Measurements from ENCODE around the gene PRKRIP1. TPM values are rescaled to one million over a fixed set of nuclear protein-coding genes. Genes with fewer than 3 reads are reported as not detected.
"Not testable (repeated sequence)": the region's sequence is repeated elsewhere in the genome, so short reads cannot be mapped to it uniquely, and the experiment has no call there.

The PRKRIP1 gene
- total RNA-seq = 13.8 and 14.3 TPM in 2 replicates

DNA sequence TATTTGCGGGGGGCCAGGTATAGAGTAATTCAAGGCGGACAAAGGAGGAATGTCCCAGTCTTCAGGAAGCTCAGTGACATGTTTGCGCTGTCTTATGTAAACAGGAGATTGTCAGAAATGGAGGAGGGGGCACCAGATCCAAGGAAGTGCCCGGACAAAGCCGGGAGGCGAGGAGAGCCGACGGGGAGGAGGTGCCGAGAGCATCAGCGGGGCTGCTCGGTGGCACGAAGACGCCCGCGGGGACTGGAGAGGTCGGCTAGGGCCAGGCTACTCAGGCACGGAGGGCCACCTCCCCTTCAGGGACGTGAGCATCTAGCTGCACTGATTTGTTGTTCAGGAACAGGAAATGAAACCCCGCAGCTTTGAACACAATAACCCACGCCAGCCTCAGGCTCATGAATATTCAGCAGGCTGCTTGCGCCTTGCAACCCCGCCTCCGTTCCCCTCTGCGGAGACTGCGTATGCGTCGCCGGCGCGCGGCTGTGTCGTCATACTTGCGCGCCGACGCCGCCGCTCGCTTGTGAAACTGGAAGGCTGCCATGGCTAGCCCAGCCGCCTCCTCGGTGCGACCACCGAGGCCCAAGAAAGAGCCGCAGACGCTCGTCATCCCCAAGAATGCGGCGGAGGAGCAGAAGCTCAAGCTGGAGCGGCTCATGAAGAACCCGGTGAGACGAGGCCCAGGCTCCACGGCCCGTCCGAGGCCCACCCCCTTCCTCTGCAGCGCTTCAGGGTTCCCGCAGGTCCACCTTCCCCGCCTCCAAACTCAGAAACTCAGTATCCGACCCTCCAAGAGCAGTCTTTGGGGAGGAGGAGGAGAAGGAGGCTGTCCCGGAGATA lies at the start of gene PRKRIP1:
TSS of gene PRKRIP1 (plus strand) at position 491 of the 837 bp plus-strand sequence. CDS start at position 540, 49 bp downstream.
- peak; percentile 87 for DNase-seq (ENCODE audit: low read depth, low spot score)

- not testable (repeated sequence) for DNase-seq (ENCODE audit: low read depth, low spot score)
These were observed 49.2 kb upstream of the PRKRIP1 start for GRCh38 chr7:102346983-102347382.

DNA sequence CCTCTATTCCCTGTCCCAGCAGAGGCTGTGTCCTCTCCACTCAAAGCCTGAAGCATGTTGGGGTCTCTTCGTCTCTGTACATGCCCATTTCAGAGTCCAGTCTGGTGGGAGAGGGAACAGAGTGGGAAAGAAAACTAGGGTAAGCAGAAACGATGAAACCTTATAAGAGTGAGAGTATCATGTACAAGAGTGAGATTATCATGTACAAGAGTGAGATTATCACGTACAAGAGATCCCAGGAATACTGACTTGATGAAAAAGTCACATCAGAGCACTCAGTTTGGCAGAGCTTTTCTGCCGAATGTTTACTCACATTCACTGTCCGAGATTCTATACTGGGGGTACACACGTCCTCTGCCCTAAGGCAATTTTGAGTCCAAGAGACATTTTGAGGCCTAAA lies 39.8 kb upstream of the PRKRIP1 start, which contains the start of gene SPDYE6:
TSS of gene SPDYE6 (minus strand) at position 101 of the 400 bp plus-strand sequence. CDS start 421 bp downstream, outside the sequence.
- DNase-seq (ENCODE audit: low read depth, low spot score) = not testable (repeated sequence)

DNA sequence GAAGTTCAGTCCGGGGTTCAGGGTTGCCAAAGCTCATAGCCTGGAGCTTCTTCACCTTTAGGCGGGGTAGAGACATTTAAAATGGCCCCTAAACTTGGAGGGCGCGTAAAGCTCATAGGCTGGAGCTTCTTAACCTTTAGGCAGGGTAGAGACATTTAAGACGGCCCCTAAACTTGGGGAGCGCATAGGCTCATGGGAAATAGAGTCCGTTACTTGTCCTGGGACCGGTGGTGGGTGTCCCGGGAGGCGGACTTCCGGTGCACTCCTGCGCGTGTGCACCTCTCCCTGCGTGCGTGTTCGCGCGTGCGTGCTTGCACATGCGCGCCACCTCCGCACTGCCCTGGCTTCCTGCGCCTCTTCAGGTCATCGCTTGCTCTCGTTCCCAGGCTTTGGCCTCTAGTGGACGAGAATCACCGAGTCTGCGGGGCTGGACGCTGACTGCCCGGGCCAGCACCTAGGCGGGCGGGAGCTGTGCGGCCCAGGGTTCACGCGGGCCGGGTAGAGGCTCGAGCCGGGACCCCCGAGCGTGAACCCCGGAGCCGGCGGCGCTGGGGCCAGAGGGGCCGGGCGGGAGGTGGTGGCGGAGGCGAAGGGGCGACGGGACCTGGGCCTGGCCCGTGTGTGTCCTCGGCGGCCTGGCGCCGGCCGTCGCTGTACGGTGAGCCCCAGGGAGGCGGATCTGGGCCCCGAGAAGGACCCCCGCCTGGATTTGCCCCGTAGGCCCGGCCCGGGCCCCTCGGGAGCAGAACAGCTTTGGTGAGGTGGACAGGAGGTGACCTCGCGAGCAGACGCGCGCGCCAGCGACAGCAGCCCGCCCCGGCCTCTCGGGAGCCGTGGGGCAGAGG lies 32.4 kb upstream of the PRKRIP1 start:
- peak; percentile 94 for DNase-seq (ENCODE audit: low read depth, low spot score)

GRCh38 chr7:102364394-102364886 lies 31.7 kb upstream of the PRKRIP1 start:
- DNase-seq (ENCODE audit: low read depth, low spot score) = not testable (repeated sequence)

- DNase-seq (ENCODE audit: low read depth, low spot score) = not testable (repeated sequence)
These were observed 30.8 kb upstream of the PRKRIP1 start for GRCh38 chr7:102365390-102365789.

- not testable (repeated sequence) for DNase-seq (ENCODE audit: low read depth, low spot score)
These were observed 26.1 kb upstream of the PRKRIP1 start for GRCh38 chr7:102370038-102370437.

DNA sequence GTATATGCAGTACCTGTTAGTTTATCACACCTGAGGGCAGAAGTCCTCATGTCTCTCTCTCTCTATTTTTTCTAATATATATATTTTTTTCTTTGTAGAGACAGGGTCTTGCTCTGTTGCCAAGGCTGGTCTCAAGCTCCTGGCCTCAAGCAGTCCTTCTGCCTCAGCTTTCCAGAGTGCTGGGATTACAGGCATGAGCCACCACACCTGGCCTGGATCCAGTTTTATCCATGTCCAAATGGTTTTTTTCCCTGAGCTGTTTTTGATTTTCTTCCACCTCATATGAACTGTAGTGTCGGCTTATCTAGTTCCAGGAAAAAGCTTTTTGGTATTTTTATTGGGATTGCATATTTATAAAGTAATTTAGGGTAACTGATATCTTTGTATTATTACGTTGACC lies 23.4 kb upstream of the PRKRIP1 start:
- DNase-seq (ENCODE audit: low read depth, low spot score) = not testable (repeated sequence)

DNA sequence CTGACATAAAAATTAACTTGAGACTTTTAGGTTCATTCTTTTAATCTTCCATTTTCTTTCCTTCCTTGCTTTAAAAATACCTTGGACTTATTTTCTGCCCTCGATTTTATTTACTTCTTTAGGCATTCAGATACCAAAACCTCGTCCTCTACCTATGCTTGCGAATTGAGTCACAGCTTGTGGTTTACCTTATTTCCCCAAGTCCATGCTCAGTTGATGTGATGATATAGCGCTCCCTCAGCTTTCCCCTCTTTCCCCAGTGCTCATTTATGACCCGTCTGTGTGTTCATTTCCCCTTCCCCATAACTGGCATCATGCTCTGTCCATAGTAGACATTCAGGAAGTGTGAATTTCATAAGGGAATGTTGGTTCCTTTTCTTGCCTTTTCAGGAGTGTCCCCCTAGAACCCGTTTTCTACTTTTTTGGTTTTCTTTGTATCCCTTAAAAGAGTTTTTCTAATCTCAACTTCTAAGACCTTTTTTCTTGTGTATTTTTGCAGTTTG lies 19.1 kb upstream of the PRKRIP1 start:
- DNase-seq (ENCODE audit: low read depth, low spot score) = no peak

DNA sequence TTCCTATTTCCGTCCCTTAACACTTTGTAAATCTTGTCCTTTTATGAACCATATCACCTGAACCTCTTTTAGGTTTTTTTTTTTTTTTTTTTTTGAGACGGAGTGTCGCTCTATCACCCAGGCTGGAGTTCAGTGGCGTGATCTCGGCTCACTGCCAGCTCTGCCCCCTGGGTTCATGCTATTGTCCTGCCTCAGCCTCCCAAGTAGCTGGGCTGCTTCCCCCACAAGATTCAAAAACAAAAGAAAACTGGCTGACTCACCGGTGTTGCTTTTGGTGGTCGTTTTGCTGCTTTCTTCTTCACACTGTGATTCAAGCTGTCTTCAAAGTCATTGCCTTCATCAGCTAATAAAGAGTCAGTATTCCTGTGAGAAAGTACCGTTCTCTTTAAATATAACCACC lies 15.3 kb upstream of the PRKRIP1 start:
- not testable (repeated sequence) for DNase-seq (ENCODE audit: low read depth, low spot score)

DNA sequence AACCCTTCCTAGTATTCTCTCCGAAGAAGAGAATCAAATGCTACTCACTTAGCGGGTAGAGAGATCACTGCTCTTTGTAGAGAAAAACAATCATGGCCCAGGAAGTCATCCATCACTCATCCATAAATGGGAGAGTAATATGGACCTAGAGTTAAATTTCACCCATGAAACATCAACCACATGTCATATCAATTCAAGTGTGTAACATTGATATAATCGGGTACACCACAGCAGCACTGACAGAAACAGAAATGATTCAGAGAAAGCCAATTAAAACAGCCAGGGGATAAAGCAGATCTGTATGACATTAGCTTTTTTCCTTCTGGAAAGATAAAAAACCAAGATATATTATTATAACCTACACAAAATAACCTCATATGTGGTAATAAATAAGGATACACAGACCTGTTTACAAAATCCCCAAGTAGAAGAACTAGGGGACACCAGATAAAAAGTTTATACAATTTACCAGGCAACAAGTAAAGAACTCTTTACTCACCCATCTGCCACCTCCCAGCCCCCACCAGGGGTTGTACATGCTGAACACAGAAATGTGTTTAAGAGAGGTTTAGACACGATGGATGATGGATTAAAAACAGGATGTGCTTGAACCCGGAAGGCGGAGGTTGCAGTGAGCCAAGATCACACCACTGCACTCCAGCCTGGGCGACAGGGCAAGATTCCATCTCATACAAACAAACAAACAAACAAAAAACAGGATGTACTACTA lies 14.3 kb upstream of the PRKRIP1 start:
- not testable (repeated sequence) for DNase-seq (ENCODE audit: low read depth, low spot score)

DNA sequence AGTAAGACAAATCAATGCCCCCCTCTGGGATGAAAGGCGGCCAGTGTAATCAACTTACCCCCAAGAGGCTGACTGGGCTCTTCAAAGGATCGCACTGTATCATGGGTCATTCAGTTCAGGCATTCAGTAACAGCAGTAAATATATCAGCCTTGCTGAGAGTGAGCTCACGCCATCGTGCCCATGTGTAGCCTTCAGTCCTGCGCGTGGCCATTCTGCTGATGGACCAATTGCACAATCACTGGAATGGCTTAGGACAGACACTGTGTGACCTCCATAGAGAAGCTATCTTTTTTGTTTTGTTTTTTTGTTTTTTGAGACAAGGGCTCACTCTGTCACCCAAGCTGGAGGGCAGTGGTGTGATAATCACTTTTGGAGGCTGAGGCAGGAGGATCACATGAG lies 9.1 kb upstream of the PRKRIP1 start:
- DNase-seq (ENCODE audit: low read depth, low spot score) = no peak

DNA sequence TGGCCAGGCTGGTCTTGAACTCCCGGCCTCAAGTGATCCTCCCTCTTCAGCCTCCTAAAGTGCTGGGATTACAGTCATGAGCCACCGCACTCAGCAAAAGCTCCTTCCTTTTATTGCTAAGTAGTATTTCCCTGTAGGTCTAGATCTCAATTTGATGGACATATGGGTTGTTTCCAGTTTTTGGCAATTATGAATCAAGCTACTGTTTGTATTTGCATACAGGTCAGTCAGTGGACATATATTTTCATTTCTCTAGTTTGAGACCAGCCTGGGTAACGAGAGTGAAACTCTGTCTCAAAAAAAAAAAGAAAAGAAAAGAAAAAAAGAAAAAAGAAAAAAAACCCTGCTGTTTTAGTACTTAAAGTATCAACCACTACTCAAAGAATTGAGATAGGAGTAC lies 6.4 kb upstream of the PRKRIP1 start:
- DNase-seq (ENCODE audit: low read depth, low spot score) = no peak

GRCh38 chr7:102390697-102391484 lies 5.3 kb upstream of the PRKRIP1 start:
- DNase-seq (ENCODE audit: low read depth, low spot score) = peak; percentile 39

- no peak for DNase-seq (ENCODE audit: low read depth, low spot score)
These were observed 3.8 kb upstream of the PRKRIP1 start for GRCh38 chr7:102392330-102392729.

DNA sequence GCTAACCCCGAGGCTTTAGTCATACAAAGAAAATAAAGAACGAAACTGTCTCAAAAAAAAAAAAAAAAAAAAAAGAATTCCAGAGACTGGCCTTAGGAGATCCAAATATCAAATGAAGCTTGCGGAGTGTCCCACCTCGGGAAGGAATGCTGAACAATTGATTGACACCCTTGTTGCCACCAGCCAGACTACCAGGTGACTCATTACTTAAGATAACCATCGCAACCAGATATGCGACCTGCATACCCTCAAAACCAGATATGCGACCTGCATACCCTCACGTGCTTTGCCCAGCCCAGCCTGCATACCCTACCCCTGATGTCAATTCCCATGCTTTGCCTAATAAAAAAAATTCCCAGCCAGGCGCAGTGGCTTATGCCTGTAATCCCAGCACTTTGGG lies 2.7 kb upstream of the PRKRIP1 start:
- no peak for DNase-seq (ENCODE audit: low read depth, low spot score)

DNA sequence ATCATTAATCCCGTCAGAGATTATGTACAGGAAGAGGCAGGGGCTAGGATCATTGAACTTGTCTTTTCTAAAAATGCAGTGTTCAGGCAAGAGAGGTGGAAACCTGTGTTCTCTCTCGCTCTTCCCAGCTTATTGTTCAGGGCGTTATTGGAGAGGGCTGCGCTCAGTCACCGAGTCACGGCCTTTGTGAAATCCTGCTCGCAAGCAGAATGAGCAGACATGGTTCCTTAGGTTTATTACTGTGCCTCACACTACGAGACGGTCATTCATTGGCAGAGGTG lies 631 bp upstream of the PRKRIP1 start:
- no peak for DNase-seq (ENCODE audit: low read depth, low spot score)

GRCh38 chr7:102396710-102397019 lies 502 bp downstream of the PRKRIP1 start:
- no peak for DNase-seq (ENCODE audit: low read depth, low spot score)

- no peak for DNase-seq (ENCODE audit: low read depth, low spot score)
These were observed 2.4 kb downstream of the PRKRIP1 start for GRCh38 chr7:102398543-102398942.

GRCh38 chr7:102400360-102400759 lies 4.2 kb downstream of the PRKRIP1 start:
- DNase-seq (ENCODE audit: low read depth, low spot score) = no peak

- DNase-seq (ENCODE audit: low read depth, low spot score) = no peak
These were observed 7.4 kb downstream of the PRKRIP1 start for GRCh38 chr7:102403563-102403962.

Data from pulmonary artery endothelial cell (primary cell).